H1 (cell line): Measurements from ENCODE around the gene ZNF358. TPM values are rescaled to one million over a fixed set of nuclear protein-coding genes. Genes with fewer than 3 reads are reported as not detected.

Experiments used
- CTCF ChIA-PET: fragments of 300-600 bp; sonication (Branson Sonifier 250); formaldehyde crosslinking; loops from one replicate; lab custom pipeline; 2021; ENCODE audit not compliant: partially characterized antibody; lab: Charles Lee
- POLR2A ChIA-PET: fragments of 300-600 bp; sonication (Branson Sonifier 250); formaldehyde crosslinking; loops from one replicate; lab custom pipeline; 2021; ENCODE audit warnings: inconsistent platforms; ENCODE audit not compliant: partially characterized antibody; lab: Charles Lee
- DNase-seq, 2 experiments: peaks; one replicate each; pipeline versions ENCODE4 v3.0.0 to v3.0.0-alpha.2; 2010 to 2022; ENCODE audit warnings: low spot score in 2 of 2, low read depth in 1 of 2, mixed read lengths in 1 of 2
- FAIRE-seq: peaks from 2 replicates; lab custom pipeline; 2011; peaks lifted over from hg19 to GRCh38; lab: Jason Lieb, UNC
- H2AFZ ChIP-seq: 2 replicates; pipeline ENCODE4 v1.8.1; 2012; ENCODE audit warnings: low read length, inconsistent platforms
- H2AK5ac ChIP-seq: 2 replicates; pipeline ENCODE4 v1.6.1; 2013; ENCODE audit warnings: low read depth, low read length
- H2BK120ac ChIP-seq: replicated peaks from 2 replicates; pipeline ENCODE3; 2013; ENCODE audit warnings: low read depth, low read length, inconsistent platforms
- H2BK12ac ChIP-seq: 2 replicates; pipeline ENCODE4 v1.6.1; 2013; ENCODE audit warnings: low read depth, low read length
- H2BK15ac ChIP-seq: 2 replicates; pipeline ENCODE4 v1.6.1; 2013; ENCODE audit warnings: low read length
- H2BK20ac ChIP-seq: 2 replicates; pipeline ENCODE4 v1.6.1; 2013; ENCODE audit warnings: low read length
- H2BK5ac ChIP-seq: 2 replicates; pipeline ENCODE4 v1.6.1; 2013; ENCODE audit warnings: low read depth, low read length
- H3K14ac ChIP-seq: 2 replicates; pipeline ENCODE4 v1.6.1; 2013; ENCODE audit warnings: inconsistent platforms; ENCODE audit not compliant: insufficient read length
- H3K18ac ChIP-seq: 2 replicates; pipeline ENCODE4 v1.6.1; 2013; ENCODE audit warnings: low read length; ENCODE audit errors: extremely low read depth
- H3K23ac ChIP-seq: 2 replicates; pipeline ENCODE4 v1.6.1; 2013; ENCODE audit warnings: inconsistent platforms; ENCODE audit not compliant: insufficient read length
- H3K23me2 ChIP-seq: 2 replicates; pipeline ENCODE4 v1.6.1; 2013; ENCODE audit warnings: low read depth, low read length
- H3K27ac ChIP-seq: 2 replicates; pipeline ENCODE4 v1.6.1; 2011; ENCODE audit warnings: low read depth, low read length, inconsistent platforms
- H3K27me3 ChIP-seq, 4 experiments: replicated peaks in 1 of 4; 1 replicate in 1 of 4; 2 replicates in 3 of 4; pipeline versions ENCODE4 v1.6.1 to v1.8.1; 2011 to 2013; ENCODE audit warnings: low read length in 3 of 4, mild to moderate bottlenecking in 3 of 4, inconsistent platforms in 2 of 4, mixed read lengths in 2 of 4, moderate library complexity in 1 of 4; ENCODE audit not compliant: control insufficient read depth in 3 of 4, insufficient read depth in 3 of 4; ENCODE audit errors: extremely low read depth in 1 of 4
- H3K36me3 ChIP-seq, 4 experiments: 2 replicates each; pipeline versions ENCODE4 v1.6.1 to v1.8.1; 2011 to 2013; ENCODE audit warnings: mild to moderate bottlenecking in 4 of 4, low read length in 3 of 4, moderate library complexity in 2 of 4, control low read depth in 1 of 4, inconsistent platforms in 1 of 4; ENCODE audit not compliant: insufficient read depth in 4 of 4, control insufficient read depth in 2 of 4
- H3K4ac ChIP-seq: replicated peaks from 2 replicates; pipeline ENCODE3; 2013; ENCODE audit warnings: low read length, low read depth, mixed read lengths, inconsistent platforms; ENCODE audit not compliant: insufficient read length
- H3K4me1 ChIP-seq, 4 experiments: replicated peaks in 1 of 4; 1 replicate in 1 of 4; 2 replicates in 3 of 4; pipeline versions ENCODE4 v1.6.1 to v1.8.1; 2011 to 2013; ENCODE audit warnings: low read length in 3 of 4, inconsistent platforms in 2 of 4, mixed read lengths in 1 of 4; ENCODE audit not compliant: insufficient read depth in 4 of 4, control insufficient read depth in 3 of 4
- H3K4me2 ChIP-seq, 2 experiments: 2 replicates each; pipeline versions ENCODE4 v1.6.1 to v1.8.1; 2011 to 2013; ENCODE audit warnings: low read depth in 2 of 2, low read length in 2 of 2, control low read depth in 1 of 2, inconsistent platforms in 1 of 2, mild to moderate bottlenecking in 1 of 2; ENCODE audit not compliant: insufficient read depth in 1 of 2
- H3K4me3 ChIP-seq, 4 experiments: fragments of 200-600, 300-600 bp in 1 of 4; sonication (generic), shearing (Covaris generic), sonication (Bioruptor Twin) in 1 of 4; 2 replicates each; pipeline versions ENCODE4 v1.5.1 to v1.8.1; 2011 to 2016; ENCODE audit warnings: low read length in 4 of 4, low read depth in 3 of 4, control low read depth in 2 of 4, inconsistent platforms in 2 of 4, mild to moderate bottlenecking in 2 of 4, mixed read lengths in 1 of 4, moderate library complexity in 1 of 4; ENCODE audit not compliant: insufficient read depth in 2 of 4; ENCODE audit errors: extremely low read depth in 1 of 4
- H3K56ac ChIP-seq: replicated peaks from 2 replicates; pipeline ENCODE3; 2013; ENCODE audit warnings: low read depth, mild to moderate bottlenecking, mixed read lengths, low read length, inconsistent platforms; ENCODE audit not compliant: insufficient read length
- H3K79me1 ChIP-seq: 2 replicates; pipeline ENCODE4 v1.6.1; 2013; ENCODE audit warnings: low read depth, low read length, control low read depth
- H3K79me2 ChIP-seq, 2 experiments: 2 replicates each; pipeline versions ENCODE4 v1.6.1 to v1.8.1; 2012 to 2013; ENCODE audit warnings: low read length in 2 of 2, mild to moderate bottlenecking in 2 of 2, inconsistent platforms in 1 of 2; ENCODE audit not compliant: insufficient read depth in 2 of 2, control insufficient read depth in 1 of 2
- H3K9ac ChIP-seq, 4 experiments: replicated peaks in 1 of 4; 1 replicate in 1 of 4; 2 replicates in 3 of 4; pipeline versions ENCODE4 v1.6.1 to v1.8.1; 2011 to 2013; ENCODE audit warnings: low read depth in 3 of 4, low read length in 3 of 4, control low read depth in 2 of 4, mild to moderate bottlenecking in 2 of 4, moderate library complexity in 2 of 4, inconsistent platforms in 1 of 4; ENCODE audit errors: extremely low read depth in 1 of 4
- H3K9me3 ChIP-seq, 2 experiments: 2 replicates each; pipeline versions ENCODE4 v1.6.1 to v1.8.1; 2012 to 2013; ENCODE audit warnings: mild to moderate bottlenecking in 2 of 2, moderate library complexity in 2 of 2, control low read depth in 1 of 2, inconsistent platforms in 1 of 2, low read depth in 1 of 2, low read length in 1 of 2, mixed read lengths in 1 of 2; ENCODE audit not compliant: insufficient read depth in 2 of 2
- H4K20me1 ChIP-seq, 2 experiments: replicated peaks in 1 of 2; 2 replicates each; pipeline versions ENCODE3 to v1.8.1; 2011 to 2013; ENCODE audit warnings: inconsistent platforms in 2 of 2, low read length in 2 of 2, mild to moderate bottlenecking in 1 of 2; ENCODE audit not compliant: insufficient read depth in 2 of 2, control insufficient read depth in 1 of 2
- H4K5ac ChIP-seq: 2 replicates; pipeline ENCODE4 v1.6.1; 2013; ENCODE audit warnings: low read length, low read depth, mixed read lengths, inconsistent platforms; ENCODE audit not compliant: insufficient read length
- H4K8ac ChIP-seq: 2 replicates; pipeline ENCODE4 v1.8.0; 2013; ENCODE audit warnings: mild to moderate bottlenecking, moderate library complexity, low read length, inconsistent platforms; ENCODE audit not compliant: insufficient read depth; ENCODE audit errors: extremely low read depth
- H4K91ac ChIP-seq: replicated peaks from 2 replicates; pipeline ENCODE3; 2013; ENCODE audit warnings: low read length, mixed read lengths, inconsistent platforms; ENCODE audit not compliant: insufficient read length
- ASH2L ChIP-seq: fragments of 200-600, 300-600 bp; sonication (generic); IDR thresholded peaks from one replicate; pipeline ENCODE4 v1.7.1; 2017; ENCODE audit warnings: low read length
- CBX5 ChIP-seq: fragments of 300-800, 300-1000 bp; sonication (generic); IDR thresholded peaks from 2 replicates; pipeline ENCODE4 v1.7.1; 2016; ENCODE audit warnings: antibody characterized with exemption, low read length, low read depth
- CREB1 ChIP-seq: IDR thresholded peaks from 2 replicates; pipeline ENCODE4 v1.6.1; 2012; ENCODE audit warnings: inconsistent platforms
- CTCF ChIP-seq, 3 experiments: IDR thresholded peaks; 1 replicate in 2 of 3; 2 replicates in 1 of 3; pipeline versions ENCODE4 v1.5.1 to v1.6.1; 2011; ENCODE audit warnings: low read length in 3 of 3, mild to moderate bottlenecking in 3 of 3, inconsistent platforms in 2 of 3, low read depth in 1 of 3, moderate library complexity in 1 of 3; ENCODE audit not compliant: insufficient read depth in 1 of 3; ENCODE audit errors: control extremely low read depth in 1 of 3
- EZH2 ChIP-seq: fragments of 200-600 bp; sonication (generic); IDR thresholded peaks from 2 replicates; pipeline ENCODE4 v1.7.1; 2012; ENCODE audit warnings: low read depth, mild to moderate bottlenecking, moderate library complexity, low read length, inconsistent platforms; ENCODE audit not compliant: severe bottlenecking
- HDAC2 ChIP-seq, 2 experiments: fragments of 300-600 bp in 1 of 2; sonication (generic) in 1 of 2; IDR thresholded peaks; 2 replicates each; pipeline ENCODE4 v1.6.1; 2011 to 2012; ENCODE audit warnings: low read depth in 2 of 2, low read length in 2 of 2, mild to moderate bottlenecking in 2 of 2, moderate library complexity in 2 of 2, borderline replicate concordance in 1 of 2, inconsistent platforms in 1 of 2
- PHF8 ChIP-seq: fragments of 200-600 bp; sonication (generic); conservative IDR thresholded peaks from 2 replicates; pipeline ENCODE4 v1.7.1; 2012; ENCODE audit warnings: low read depth, mild to moderate bottlenecking, inconsistent platforms, low read length, moderate library complexity
- SRF ChIP-seq: IDR thresholded peaks from 2 replicates; pipeline ENCODE4 v1.6.1; 2011; ENCODE audit warnings: mild to moderate bottlenecking, low read depth, low read length, moderate library complexity
- SUZ12 ChIP-seq: fragments of 200-600 bp; sonication (generic); IDR thresholded peaks from 2 replicates; pipeline ENCODE4 v1.6.1; 2012; ENCODE audit warnings: mild to moderate bottlenecking, inconsistent platforms, low read length, moderate library complexity, mixed read lengths
- TAF1 ChIP-seq: IDR thresholded peaks from 2 replicates; pipeline ENCODE4 v1.6.1; 2011; ENCODE audit warnings: mild to moderate bottlenecking, low read depth, low read length
- ZNF274 ChIP-seq: IDR thresholded peaks from 2 replicates; pipeline ENCODE4 v1.7.0; 2012; ENCODE audit warnings: low read length, borderline replicate concordance; ENCODE audit errors: extremely low read depth
- WGBS, 2 experiments: shearing (Covaris generic) in 1 of 2; methylation state at CpG; one replicate each; pipeline versions ENCODE4 v1.1.6 to v1.1.7; 2013 to 2015; ENCODE audit warnings: low lambda C conversion rate in 2 of 2, mixed read lengths in 2 of 2, inconsistent platforms in 1 of 2, low coverage in 1 of 2, missing lambda C conversion rate in 1 of 2; ENCODE audit not compliant: insufficient replicate concordance in 2 of 2, insufficient coverage in 1 of 2, insufficient read length in 1 of 2; ENCODE audit errors: extremely low coverage in 1 of 2, missing lambda C conversion rate in 1 of 2; 5-methylcytosine and 5-hydroxymethylcytosine counted together
- polyA plus RNA-seq, 7 experiments: library from polyadenylated mRNA; depleted of rRNA in 3 of 7; stranded (reverse) in 5 of 7; unstranded in 2 of 7; fragments of >200 nt in 5 of 7; fragments of 200-250 nt in 2 of 7; gene quantifications; 1 replicate in 5 of 7; 2 replicates in 1 of 7; 4 replicates in 1 of 7; pipeline versions ENCODE4 v1.2.1 to v1.2.3, GENCODE V29; 2011 to 2013; ENCODE audit warnings: missing spikeins in 2 of 7, mixed read lengths in 2 of 7
- total RNA-seq: library from RNA; stranded (reverse); fragmentation: NEBNext Ultra II Directional; extraction: Animal tissue kit (Norgen Biotek cat#: 25700); gene quantifications from 2 replicates; pipeline ENCODE4 v1.2.1, GENCODE V29; 2021

The ZNF358 gene
- total and polyA plus RNA-seq, 2 of the 8 experiments (the other 6 are each of a cell fraction or from before 2014, with no cell fraction given): 40.0 to 60.3 TPM

DNA sequence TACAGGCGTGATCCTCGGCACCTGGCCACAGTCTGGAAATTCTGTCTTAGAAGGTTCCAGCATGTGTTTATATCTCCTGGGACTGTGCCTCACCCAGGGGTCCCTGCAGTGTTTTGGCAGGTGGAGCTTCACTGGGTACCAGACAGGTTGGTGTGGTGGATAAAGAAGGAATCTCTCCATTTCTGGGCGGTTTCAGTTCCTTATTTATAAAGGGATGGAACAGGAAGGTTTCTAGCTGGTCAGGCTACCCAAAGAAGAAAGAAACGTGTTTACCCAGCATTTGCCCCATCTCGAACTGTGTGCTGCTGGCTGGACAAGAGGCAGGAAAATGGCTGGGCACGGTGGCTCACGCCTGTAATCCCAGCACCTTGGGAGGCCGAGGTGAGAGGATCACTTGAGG, 29.4 kb downstream of the ZNF358 start:
- Histone ChIP-seq H2BK15ac (no peak overlapping the region), H3K56ac (no peak overlapping the region), H4K5ac (no peak overlapping the region), H3K23ac (no peak overlapping the region), H3K79me2 (no peaks in the 10 kb centered on the region), H3K4me1 (peaks cover 0 to 2% (median 1%) of the 10 kb centered on the region in 4 experiments; a peak in 1 of 7 replicates), H4K91ac (no peak overlapping the region), H3K36me3 (peaks cover 3 to 28% (median 14%) of the 10 kb centered on the region in 4 experiments; a peak in 7 of 8 replicates), H2BK12ac (no peak overlapping the region), H2BK5ac (no peak overlapping the region), H3K27me3 (no peaks in the 10 kb centered on the region), H3K4me2 (no peak overlapping the region), H2BK20ac (no peak overlapping the region), H3K9ac (no peak overlapping the region), H3K9me3 (no peaks in the 10 kb centered on the region), H3K4me3 (no peak overlapping the region), H3K4ac (no peak overlapping the region), H4K8ac (no peak overlapping the region), H2BK120ac (no peak overlapping the region), H2AK5ac (no peak overlapping the region), H2AFZ (no peak overlapping the region), H4K20me1 (peaks cover 0 to 2% of the 10 kb centered on the region in 2 experiments), H3K14ac (no peak overlapping the region), H3K79me1 (no peaks in the 10 kb centered on the region), H3K23me2 (no peaks in the 10 kb centered on the region), H3K27ac (no peak overlapping the region), H3K18ac (no peak overlapping the region)
- 88% methylated on average over 8 of the region's 8 CpGs; no CpG with 5 or more reads in 1 of the 2 experiments for WGBS, 2 experiments
- FAIRE-seq: no peak
- no peak for DNase-seq
- POLR2A ChIA-PET: interaction anchor here (0.6 to 1.6 kb wide), 3 partner anchors 10 to 103 kb away, joined by 3 to 7 read pairs (median 5); partner anchors contain the start of gene PNPLA6
- TF ChIP-seq SRF (no peak), ASH2L (no peak), CBX5 (no peak), TAF1 (no peak), EZH2 (no peak), SUZ12 (no peak), CREB1 (no peak), CTCF (IDR thresholded peaks at IDR 0.05; ENCODE audit: control extremely low read depth in 1 of 3, insufficient read depth in 1 of 3, low read depth in 1 of 3, low read length in 3 of 3) (no peak), PHF8 (no peak), ZNF274 (no peak), HDAC2 (IDR thresholded peaks at IDR 0.05; ENCODE audit: borderline replicate concordance in 1 of 2, low read depth in 2 of 2, low read length in 2 of 2) (no peak)
- CTCF ChIA-PET: interaction anchor here (1.1 to 1.6 kb wide), 2 partner anchors 23 to 106 kb away, joined by 3 read pairs; no protein-coding TSS in a partner anchor
